Psoas muscle (tissue), 8 donors: ENCODE measurements around the gene HEPN1. TPM values are rescaled to one million over a fixed set of nuclear protein-coding genes. Genes with fewer than 3 reads are reported as not detected.
A peak's percentile ranks its signal among the peaks of the same experiment; 100 is the strongest.

Experiments
- ATAC-seq, 4 donors: fragments of 200-7000 bp; cut with Tn5 transposase; one replicate each; pipeline ENCODE4 v1.9.1; 2020; ENCODE audit warnings: moderate library complexity in 3 of 4, mild to moderate bottlenecking in 2 of 4
- DNase-seq, 2 donors: peaks; one replicate each; pipeline ENCODE4 v3.0.0-alpha.2; 2020
- H3K27ac ChIP-seq: fragments of 200-600 bp; one replicate; pipeline ENCODE4 v1.8.0; 2022
- H3K27me3 ChIP-seq, 3 donors: fragments of 200-600 bp in 1 of 3; one replicate each; pipeline versions ENCODE4 v1.6.1 to v1.8.0; 2013 to 2022; ENCODE audit warnings: low read length in 2 of 3, mild to moderate bottlenecking in 2 of 3, moderate library complexity in 1 of 3; ENCODE audit not compliant: insufficient read depth in 3 of 3
- H3K36me3 ChIP-seq, 2 donors: fragments of 200-600 bp in 1 of 2; one replicate each; pipeline versions ENCODE4 v1.6.1 to v1.8.0; 2013 to 2022; ENCODE audit warnings: low read depth in 1 of 2, mild to moderate bottlenecking in 1 of 2, moderate library complexity in 1 of 2; ENCODE audit not compliant: insufficient read depth in 1 of 2
- H3K4me1 ChIP-seq: fragments of 200-600 bp; one replicate; pipeline ENCODE4 v1.8.0; 2022
- H3K4me3 ChIP-seq: fragments of 200-600 bp; one replicate; pipeline ENCODE4 v1.8.0; 2022; ENCODE audit warnings: mild to moderate bottlenecking
- H3K9me3 ChIP-seq: fragments of 200-600 bp; one replicate; pipeline ENCODE4 v1.8.0; 2022
- WGBS, 3 donors: extraction: QIAGEN DNeasy Blood & Tissue Kit; methylation state at CpG; one replicate each; pipeline versions ENCODE4 v1.1.6 to v1.1.7; 2013; 5-methylcytosine and 5-hydroxymethylcytosine counted together
- intact Hi-C, 2 donors: fragments of 100-400 bp; cut with DNase I; formaldehyde crosslinking; loops; one replicate each; pipeline versions ENCODE4 v1.11.0 to v1.14.2; 2022
- polyA plus RNA-seq, 3 donors: library from polyadenylated mRNA; stranded (reverse); fragments of 200-250 nt; gene quantifications; one replicate each; pipeline ENCODE4 v1.2.3, GENCODE V29; 2013
- total RNA-seq, 4 donors: library from RNA; stranded (reverse); fragmentation: NEBNext Ultra II Directional in 2 of 4; extraction: Animal tissue kit (Norgen Biotek cat#: 25700) in 2 of 4; gene quantifications; one replicate each; pipeline versions ENCODE4 v1.2.1 to v1.2.4, GENCODE V29; 2021 to 2023
- TF ChIP-seq, protein P1 (sequence below): fragments of 200-600 bp; IDR thresholded peaks from one replicate; pipeline ENCODE4 v1.8.0; 2022; ENCODE audit warnings: antibody characterized with exemption
- donor health status: healthy with polysubstance abuse.
- donor health status: DM: no; HTN: no; CAD: no; lungs with moderate emphysema.
- donor health status: Bipolar disorder and iron deficiency.
- donor health status: healthy.
- donor health status: DM: yes; HTN: yes; CAD: no.
- donor health status: DM: no; HTN: no; CAD: no.
- donor health status: DM: no; HTN: no; CAD: no.
- donor health status: DM: yes; HTN: yes; CAD: no.

Gene HEPN1
- total and polyA plus RNA-seq, 7 donors: 0.01 to 0.04 TPM; not detected in 5

DNA sequence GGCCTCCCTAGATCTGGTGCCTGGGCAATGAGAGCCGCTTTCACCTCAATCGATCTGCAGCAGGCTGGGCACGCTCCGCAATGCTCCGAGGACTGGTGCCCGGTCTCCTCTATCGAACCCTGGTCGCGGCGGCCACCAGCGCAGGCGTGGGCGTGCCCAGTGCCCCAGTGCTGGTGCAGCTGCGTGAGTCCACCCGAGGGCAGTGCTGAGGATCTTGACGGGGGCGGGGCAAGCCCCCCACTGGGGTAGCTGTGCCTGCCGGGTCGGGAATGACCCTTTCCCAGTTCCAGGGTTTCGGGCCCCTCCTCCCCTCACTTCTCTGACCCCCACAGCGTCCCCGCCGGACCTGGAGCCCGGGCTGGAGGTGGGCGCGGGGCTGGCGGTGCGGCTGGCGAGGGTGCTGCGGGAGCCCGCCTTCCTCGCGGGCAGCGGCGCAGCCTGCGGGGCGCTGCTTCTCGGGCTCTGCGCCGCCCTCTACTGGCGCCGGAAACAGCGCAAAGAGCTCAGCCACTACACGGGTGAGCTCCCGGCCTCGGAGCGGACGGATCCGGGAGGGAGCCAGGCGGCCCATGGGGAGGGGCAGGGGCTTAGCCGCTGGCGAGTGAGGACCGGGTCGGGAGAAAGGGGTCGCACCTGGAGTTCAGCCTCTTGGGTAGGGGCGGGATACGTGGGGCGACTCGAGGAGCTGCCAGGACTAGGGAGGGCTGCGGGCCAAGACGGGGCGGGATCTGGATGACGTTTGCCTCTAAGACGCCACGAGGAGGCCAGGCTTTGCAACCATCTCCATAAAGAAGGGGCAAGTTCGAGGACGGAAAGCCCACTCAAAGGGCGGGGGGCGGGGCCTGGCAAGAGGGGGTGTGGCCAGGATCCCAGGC, 42.9 kb upstream of the HEPN1 start:
- WGBS, 3 donors: 1 to 2% (median 2%) methylated on average over 46 to 69 of the region's 69 CpGs
- no peaks in the 10 kb centered on the region for H3K4me1 ChIP-seq
- TF ChIP-seq, protein P1, sequence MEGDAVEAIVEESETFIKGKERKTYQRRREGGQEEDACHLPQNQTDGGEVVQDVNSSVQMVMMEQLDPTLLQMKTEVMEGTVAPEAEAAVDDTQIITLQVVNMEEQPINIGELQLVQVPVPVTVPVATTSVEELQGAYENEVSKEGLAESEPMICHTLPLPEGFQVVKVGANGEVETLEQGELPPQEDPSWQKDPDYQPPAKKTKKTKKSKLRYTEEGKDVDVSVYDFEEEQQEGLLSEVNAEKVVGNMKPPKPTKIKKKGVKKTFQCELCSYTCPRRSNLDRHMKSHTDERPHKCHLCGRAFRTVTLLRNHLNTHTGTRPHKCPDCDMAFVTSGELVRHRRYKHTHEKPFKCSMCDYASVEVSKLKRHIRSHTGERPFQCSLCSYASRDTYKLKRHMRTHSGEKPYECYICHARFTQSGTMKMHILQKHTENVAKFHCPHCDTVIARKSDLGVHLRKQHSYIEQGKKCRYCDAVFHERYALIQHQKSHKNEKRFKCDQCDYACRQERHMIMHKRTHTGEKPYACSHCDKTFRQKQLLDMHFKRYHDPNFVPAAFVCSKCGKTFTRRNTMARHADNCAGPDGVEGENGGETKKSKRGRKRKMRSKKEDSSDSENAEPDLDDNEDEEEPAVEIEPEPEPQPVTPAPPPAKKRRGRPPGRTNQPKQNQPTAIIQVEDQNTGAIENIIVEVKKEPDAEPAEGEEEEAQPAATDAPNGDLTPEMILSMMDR: peak; percentile 62
- H3K36me3 ChIP-seq: no peaks in the 10 kb centered on the region
- H3K9me3 ChIP-seq: no peaks in the 10 kb centered on the region
- peak; percentile 88 to 95 (median 90) for ATAC-seq
- peak; percentile 87 to 91 for DNase-seq
- peak overlapping the region; percentile 72 for H3K4me3 ChIP-seq
- peak overlapping the region; percentile 71 for H3K27ac ChIP-seq
- peaks cover 0 to 27% (median 4%) of the 10 kb centered on the region in 3 donors for H3K27me3 ChIP-seq
- intact Hi-C loops: no loop called here

DNA sequence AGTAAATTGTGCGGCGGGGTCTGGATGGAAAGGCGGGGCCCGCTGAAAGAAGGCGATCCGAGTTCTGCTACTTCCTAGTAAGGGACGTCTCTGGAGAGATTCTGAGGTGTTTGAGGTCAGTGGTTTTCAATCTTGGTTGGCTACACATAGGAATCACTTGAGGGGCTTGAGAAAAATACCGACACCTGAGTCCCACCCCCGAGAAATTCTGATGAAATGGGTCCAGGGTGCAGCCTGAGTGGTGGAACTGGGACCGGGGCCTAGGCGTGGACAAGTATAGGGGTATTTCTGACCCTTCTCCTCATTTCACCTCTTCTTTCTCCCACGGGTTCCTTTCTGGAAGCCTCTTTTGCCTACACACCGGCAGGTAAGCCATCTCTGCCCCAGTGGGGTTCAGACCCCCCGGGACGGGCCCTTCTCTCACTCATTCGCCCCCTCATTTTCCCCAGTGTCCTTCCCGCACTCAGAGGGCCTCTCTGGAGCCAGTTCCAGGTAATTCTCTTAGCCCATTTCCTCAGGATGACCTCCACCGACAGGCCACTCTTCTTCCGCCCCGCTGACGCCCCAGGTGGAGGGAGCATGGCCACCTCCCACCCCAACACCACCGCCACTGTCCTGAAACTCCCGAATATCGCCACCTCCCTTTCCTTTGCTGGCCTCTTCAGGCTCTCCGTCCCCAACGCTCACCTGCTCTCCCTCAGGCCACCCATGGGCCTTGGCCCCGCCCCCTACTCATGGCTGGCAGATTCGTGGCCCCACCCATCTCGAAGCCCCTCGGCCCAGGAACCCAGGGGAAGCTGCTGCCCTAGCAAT, 42.0 kb upstream of the HEPN1 start:
- 22 to 28% (median 25%) methylated on average over 30 of the region's 30 CpGs for WGBS, 3 donors
- peaks cover 0 to 21% (median 4%) of the 10 kb centered on the region in 3 donors for H3K27me3 ChIP-seq
- intact Hi-C loops: no loop called here
- DNase-seq (no peak), ATAC-seq (peak in 1 of 4 donors; percentile 2)
- no peaks in the 10 kb centered on the region for H3K9me3 ChIP-seq
- H3K36me3 ChIP-seq: no peaks in the 10 kb centered on the region
- TF ChIP-seq, protein P1: no peak
- peak overlapping the region; percentile 72 for H3K4me3 ChIP-seq
- H3K4me1 ChIP-seq: no peaks in the 10 kb centered on the region
- H3K27ac ChIP-seq: peak overlapping the region; percentile 71

- no peaks in the 10 kb centered on the region for H3K4me1 ChIP-seq
- H3K36me3 ChIP-seq: no peaks in the 10 kb centered on the region
- no peak overlapping the region for H3K27ac ChIP-seq
- H3K4me3 ChIP-seq: peak overlapping the region; percentile 72
- H3K9me3 ChIP-seq: no peaks in the 10 kb centered on the region
- TF ChIP-seq, protein P1: no peak
- DNase-seq: no peak
- ATAC-seq: no peak
- intact Hi-C loops: no loop called here
- peaks cover 0 to 17% (median 4%) of the 10 kb centered on the region in 3 donors for H3K27me3 ChIP-seq
- WGBS, 3 donors: 44 to 48% (median 45%) methylated on average over 10 of the region's 10 CpGs
These were observed 41.5 kb upstream of the HEPN1 start for GRCh38 chr11:124877631-124877909.

- Histone ChIP-seq H3K27me3 (peaks cover 0 to 12% (median 4%) of the 10 kb centered on the region in 3 donors), H3K27ac (no peak overlapping the region), H3K4me1 (no peaks in the 10 kb centered on the region), H3K9me3 (no peaks in the 10 kb centered on the region), H3K4me3 (no peak overlapping the region), H3K36me3 (no peaks in the 10 kb centered on the region)
- ATAC-seq (no peak), DNase-seq (no peak)
- TF ChIP-seq, protein P1: no peak
- intact Hi-C loops: no loop called here
- 60 to 67% (median 66%) methylated on average over 15 to 17 of the region's 17 CpGs for WGBS, 3 donors
These were observed 40.9 kb upstream of the HEPN1 start for GRCh38 chr11:124877910-124878758.
